Natural killer cell (primary cell): ENCODE data around the gene ETV6. TPM values are rescaled to one million over a fixed set of nuclear protein-coding genes. Genes with fewer than 3 reads are reported as not detected.

Source experiments
- ATAC-seq, 3 donors: fragments of 150-1000 bp in 2 of 3; fragments of 200-7000 bp in 1 of 3; cut with Tn5 transposase; 1 replicate in 1 of 3; 2 replicates in 2 of 3; pipeline ENCODE4 v1.10.0; 2021; ENCODE audit warnings: mild to moderate bottlenecking in 2 of 3, moderate library complexity in 2 of 3
- DNase-seq, 2 donors: peaks; one replicate each; pipeline versions ENCODE4 v3.0.0 to v3.0.0-alpha.2; 2013 to 2021; ENCODE audit warnings: mixed read lengths in 1 of 2
- H3K27ac ChIP-seq: one replicate; pipeline ENCODE4 v1.5.1; 2013; ENCODE audit warnings: mild to moderate bottlenecking, low read length
- H3K27me3 ChIP-seq: one replicate; pipeline ENCODE4 v1.6.1; 2013; ENCODE audit warnings: low read length; ENCODE audit not compliant: control insufficient read depth, insufficient read depth
- H3K36me3 ChIP-seq: one replicate; pipeline ENCODE4 v1.6.1; 2013; ENCODE audit warnings: low read length; ENCODE audit not compliant: control insufficient read depth, insufficient read depth
- H3K4me1 ChIP-seq: one replicate; pipeline ENCODE4 v1.6.1; 2013; ENCODE audit warnings: low read length; ENCODE audit not compliant: control insufficient read depth, insufficient read depth
- H3K4me3 ChIP-seq: one replicate; pipeline ENCODE4 v1.5.1; 2013; ENCODE audit warnings: low read length
- H3K9me3 ChIP-seq: one replicate; pipeline ENCODE4 v1.6.1; 2013; ENCODE audit warnings: low read length; ENCODE audit not compliant: control insufficient read depth, insufficient read depth
- H3K27ac Mint-ChIP-seq, 2 donors: one replicate each; pipeline ENCODE4 v1.8.0; 2022; ENCODE audit warnings: mild to moderate bottlenecking in 2 of 2, mixed read lengths in 2 of 2, moderate library complexity in 1 of 2
- H3K27me3 Mint-ChIP-seq, 2 donors: one replicate each; pipeline ENCODE4 v1.8.0; 2022; ENCODE audit warnings: low read depth in 2 of 2, mixed read lengths in 2 of 2
- H3K36me3 Mint-ChIP-seq: one replicate; pipeline ENCODE4 v1.8.0; 2022; ENCODE audit warnings: mixed read lengths
- H3K4me1 Mint-ChIP-seq, 2 donors: one replicate each; pipeline ENCODE4 v1.8.0; 2022; ENCODE audit warnings: mixed read lengths in 2 of 2
- H3K4me3 Mint-ChIP-seq: one replicate; pipeline ENCODE4 v1.8.0; 2022; ENCODE audit warnings: mild to moderate bottlenecking, moderate library complexity, mixed read lengths
- H3K9me3 Mint-ChIP-seq, 2 donors: one replicate each; pipeline ENCODE4 v1.8.0; 2022; ENCODE audit warnings: mixed read lengths in 2 of 2
- WGBS: methylation state at CpG from one replicate; pipeline ENCODE4 v1.1.7; 2013; ENCODE audit warnings: missing lambda C conversion rate; ENCODE audit not compliant: insufficient coverage; 5-methylcytosine and 5-hydroxymethylcytosine counted together
- intact Hi-C: fragments of 100-400 bp; cut with micrococcal nuclease; formaldehyde crosslinking; loops from one replicate; pipeline ENCODE4 v1.14.2; 2022
- total RNA-seq, 4 donors: library from RNA; stranded (reverse); fragments of 120-200 nt in 1 of 4; gene quantifications; one replicate each; pipeline versions ENCODE4 v1.2.3 to v1.2.4, GENCODE V29; 2013 to 2022
- TF ChIP-seq, protein P1 (sequence below): fragments of 200-600 bp; IDR thresholded peaks from one replicate; pipeline ENCODE4 v1.8.0; 2022; ENCODE audit warnings: antibody characterized with exemption

The ETV6 gene
- total RNA-seq, 3 donors from 2014 or later (not counting 1 experiment from before 2014, with no cell fraction given): 38.9 to 49.5 (median 40.6) TPM

- H3K4me1 Mint-ChIP-seq: peaks cover 48 to 52% of the 10 kb centered on the region in 2 donors
Measured at GRCh38 chr12:11771895-11772502, 122.5 kb downstream of the ETV6 start.

GRCh38 chr12:11773889-11774677, 124.6 kb downstream of the ETV6 start:
- Histone ChIP-seq H3K27me3 (no peaks in the 10 kb centered on the region), H3K4me3 (no peak overlapping the region), H3K4me1 (peaks cover 16% of the 10 kb centered on the region), H3K36me3 (no peaks in the 10 kb centered on the region), H3K27ac (no peak overlapping the region), H3K9me3 (no peaks in the 10 kb centered on the region)
- no peaks in the 10 kb centered on the region for H3K27me3 Mint-ChIP-seq
- no peaks in the 10 kb centered on the region for H3K9me3 Mint-ChIP-seq
- no peak overlapping the region for H3K4me3 Mint-ChIP-seq
- TF ChIP-seq, protein P1, sequence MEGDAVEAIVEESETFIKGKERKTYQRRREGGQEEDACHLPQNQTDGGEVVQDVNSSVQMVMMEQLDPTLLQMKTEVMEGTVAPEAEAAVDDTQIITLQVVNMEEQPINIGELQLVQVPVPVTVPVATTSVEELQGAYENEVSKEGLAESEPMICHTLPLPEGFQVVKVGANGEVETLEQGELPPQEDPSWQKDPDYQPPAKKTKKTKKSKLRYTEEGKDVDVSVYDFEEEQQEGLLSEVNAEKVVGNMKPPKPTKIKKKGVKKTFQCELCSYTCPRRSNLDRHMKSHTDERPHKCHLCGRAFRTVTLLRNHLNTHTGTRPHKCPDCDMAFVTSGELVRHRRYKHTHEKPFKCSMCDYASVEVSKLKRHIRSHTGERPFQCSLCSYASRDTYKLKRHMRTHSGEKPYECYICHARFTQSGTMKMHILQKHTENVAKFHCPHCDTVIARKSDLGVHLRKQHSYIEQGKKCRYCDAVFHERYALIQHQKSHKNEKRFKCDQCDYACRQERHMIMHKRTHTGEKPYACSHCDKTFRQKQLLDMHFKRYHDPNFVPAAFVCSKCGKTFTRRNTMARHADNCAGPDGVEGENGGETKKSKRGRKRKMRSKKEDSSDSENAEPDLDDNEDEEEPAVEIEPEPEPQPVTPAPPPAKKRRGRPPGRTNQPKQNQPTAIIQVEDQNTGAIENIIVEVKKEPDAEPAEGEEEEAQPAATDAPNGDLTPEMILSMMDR: no peak
- H3K36me3 Mint-ChIP-seq: no peaks in the 10 kb centered on the region
- no peak overlapping the region for H3K27ac Mint-ChIP-seq
- intact Hi-C loops: no loop called here
- ATAC-seq (peak in 1 of 3 donors; percentile 33), DNase-seq (no peak)
- 53% methylated on average over 10 of the region's 10 CpGs for WGBS
- H3K4me1 Mint-ChIP-seq: peaks cover 32 to 37% of the 10 kb centered on the region in 2 donors

More at GRCh38 chr12:11771895-11772502, 122.5 kb downstream of the ETV6 start:
- Histone ChIP-seq H3K27me3 (no peaks in the 10 kb centered on the region), H3K27ac (no peak overlapping the region), H3K36me3 (no peaks in the 10 kb centered on the region), H3K9me3 (no peaks in the 10 kb centered on the region), H3K4me3 (no peak overlapping the region), H3K4me1 (peaks cover 16% of the 10 kb centered on the region)
- H3K9me3 Mint-ChIP-seq: no peaks in the 10 kb centered on the region
- intact Hi-C loops: no loop called here
- no peaks in the 10 kb centered on the region for H3K27me3 Mint-ChIP-seq
- no peaks in the 10 kb centered on the region for H3K36me3 Mint-ChIP-seq
- TF ChIP-seq, protein P1: no peak
- ATAC-seq (no peak), DNase-seq (no peak)
- H3K4me3 Mint-ChIP-seq: no peak overlapping the region
- 72% methylated on average over 2 of the region's 3 CpGs for WGBS
- no peak overlapping the region for H3K27ac Mint-ChIP-seq

DNA sequence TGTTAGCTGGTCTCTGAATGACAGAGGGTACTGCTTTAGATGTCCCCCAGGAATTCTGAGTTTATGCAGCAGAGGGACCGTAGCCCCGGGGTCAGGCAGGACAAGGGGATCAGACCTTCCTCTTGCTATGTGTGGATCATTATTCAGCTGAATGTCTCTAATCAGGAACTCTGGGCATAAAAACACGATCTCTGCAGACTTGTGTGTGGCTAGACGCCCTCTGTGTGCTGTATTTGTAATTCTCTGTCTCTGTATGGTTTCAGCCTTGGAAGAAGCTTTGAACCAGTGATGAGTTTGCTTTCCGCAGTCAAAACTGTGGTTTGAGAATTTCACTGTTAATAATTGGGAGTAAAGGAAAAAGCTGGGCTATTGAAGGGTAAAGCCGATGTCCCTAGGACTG, 125.3 kb downstream of the ETV6 start:
- Mint-ChIP-seq H3K27ac (no peak overlapping the region), H3K9me3 (no peaks in the 10 kb centered on the region), H3K4me1 (peaks cover 25 to 29% of the 10 kb centered on the region in 2 donors), H3K36me3 (no peaks in the 10 kb centered on the region), H3K27me3 (no peaks in the 10 kb centered on the region), H3K4me3 (no peak overlapping the region)
- DNase-seq (no peak), ATAC-seq (no peak)
- H3K4me1 ChIP-seq: peaks cover 13% of the 10 kb centered on the region
- H3K4me3 ChIP-seq: no peak overlapping the region
- TF ChIP-seq, protein P1: no peak
- no peaks in the 10 kb centered on the region for H3K27me3 ChIP-seq
- 68% methylated on average over 6 of the region's 6 CpGs for WGBS
- no peaks in the 10 kb centered on the region for H3K36me3 ChIP-seq
- no peaks in the 10 kb centered on the region for H3K9me3 ChIP-seq
- no peak overlapping the region for H3K27ac ChIP-seq
- intact Hi-C loops: no loop called here
